Stimulated activated CD4-positive, alpha-beta T cell treated with anti-CD3 and anti-CD28 coated beads, Interleukin-4, amount 100 ng/mL, for 24 hours (primary cell): ENCODE measurements around the gene MALL.
"Not testable (repeated sequence)": the region's sequence is repeated elsewhere in the genome, so short reads cannot be mapped to it uniquely, and the experiment has no call there.

Source experiments
- DNase-seq: peaks from one replicate; pipeline ENCODE4 v3.0.0-alpha.2; 2020

MALL gene

GRCh38 chr2:110115291-110116032 is at the start of gene MALL:
Gene MALL (minus strand): TSS chr2:110115822. CDS start chr2:110115792, 30 bp downstream.
- no peak for DNase-seq

- peak; percentile 32 for DNase-seq
Measured at GRCh38 chr2:110157153-110157793, 41.7 kb upstream of the MALL start.

- DNase-seq, result not testable (repeated sequence)
Measured at GRCh38 chr2:110154828-110155227, 39.2 kb upstream of the MALL start.

GRCh38 chr2:110154188-110154587 is 38.6 kb upstream of the MALL start:
- not testable (repeated sequence) for DNase-seq

GRCh38 chr2:110153416-110153815 is 37.8 kb upstream of the MALL start:
- no peak for DNase-seq

- no peak for DNase-seq
Measured at GRCh38 chr2:110152943-110153342, 37.3 kb upstream of the MALL start.

GRCh38 chr2:110149330-110150220 is 34.0 kb upstream of the MALL start:
- peak; percentile 13 for DNase-seq

GRCh38 chr2:110146945-110147332 is 31.3 kb upstream of the MALL start:
- DNase-seq, result no peak

- DNase-seq, result no peak
Measured at GRCh38 chr2:110146183-110146944, 30.7 kb upstream of the MALL start.

- no peak for DNase-seq
Measured at GRCh38 chr2:110143982-110144381, 28.4 kb upstream of the MALL start.

- DNase-seq, result no peak
Measured at GRCh38 chr2:110140401-110140800, 24.8 kb upstream of the MALL start.

- no peak for DNase-seq
Measured at GRCh38 chr2:110134025-110134424, 18.4 kb upstream of the MALL start.

GRCh38 chr2:110131166-110131565 is 15.5 kb upstream of the MALL start:
- DNase-seq, result no peak

- DNase-seq, result no peak
Measured at GRCh38 chr2:110130757-110131156, 15.1 kb upstream of the MALL start.

GRCh38 chr2:110126906-110127305 is 11.3 kb upstream of the MALL start:
- DNase-seq, result no peak

- no peak for DNase-seq
Measured at GRCh38 chr2:110126086-110126773, 10.6 kb upstream of the MALL start.

GRCh38 chr2:110124939-110125691 is 9.5 kb upstream of the MALL start:
- DNase-seq, result no peak

GRCh38 chr2:110124038-110124825 is 8.6 kb upstream of the MALL start:
- no peak for DNase-seq

- DNase-seq, result no peak
Measured at GRCh38 chr2:110121592-110121991, 6.0 kb upstream of the MALL start.

GRCh38 chr2:110121052-110121334 is 5.4 kb upstream of the MALL start:
- DNase-seq, result no peak
